Measurements from ENCODE around the gene LRRC10B.

DNA sequence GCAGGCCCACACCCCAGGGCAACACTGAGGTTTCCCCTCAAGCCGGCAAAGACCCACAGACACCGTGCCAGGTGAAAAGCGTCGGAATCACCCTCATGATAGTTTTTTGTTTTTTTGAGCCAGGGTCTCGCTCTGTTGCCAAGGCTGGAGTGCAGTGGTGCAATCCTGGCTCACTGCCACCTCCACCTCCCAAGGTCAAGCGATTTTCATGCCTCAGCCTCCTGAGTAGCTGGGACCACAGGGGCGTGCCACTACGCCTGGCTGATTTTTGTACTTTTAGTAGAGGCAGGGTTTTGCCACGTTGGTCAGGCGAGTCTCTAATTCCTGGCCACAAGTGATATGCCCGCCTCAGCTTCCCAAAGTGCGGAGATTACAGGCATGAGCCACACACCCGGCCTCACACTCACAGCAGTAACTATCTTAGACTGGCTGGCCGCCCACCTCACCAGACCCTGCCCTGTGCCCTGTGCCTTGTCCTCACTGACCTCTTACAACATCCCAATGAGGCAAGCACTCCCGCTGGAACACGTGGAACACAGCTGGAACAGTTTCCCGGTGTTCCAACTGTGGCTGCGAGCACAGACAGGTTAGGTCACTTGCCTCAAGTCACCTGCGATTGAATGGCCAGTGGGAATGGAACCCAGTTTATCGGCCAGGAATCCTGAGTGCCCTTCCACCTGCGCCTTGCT, 21.1 kb downstream of the LRRC10B start:
- TF ChIP-seq, protein P1, sequence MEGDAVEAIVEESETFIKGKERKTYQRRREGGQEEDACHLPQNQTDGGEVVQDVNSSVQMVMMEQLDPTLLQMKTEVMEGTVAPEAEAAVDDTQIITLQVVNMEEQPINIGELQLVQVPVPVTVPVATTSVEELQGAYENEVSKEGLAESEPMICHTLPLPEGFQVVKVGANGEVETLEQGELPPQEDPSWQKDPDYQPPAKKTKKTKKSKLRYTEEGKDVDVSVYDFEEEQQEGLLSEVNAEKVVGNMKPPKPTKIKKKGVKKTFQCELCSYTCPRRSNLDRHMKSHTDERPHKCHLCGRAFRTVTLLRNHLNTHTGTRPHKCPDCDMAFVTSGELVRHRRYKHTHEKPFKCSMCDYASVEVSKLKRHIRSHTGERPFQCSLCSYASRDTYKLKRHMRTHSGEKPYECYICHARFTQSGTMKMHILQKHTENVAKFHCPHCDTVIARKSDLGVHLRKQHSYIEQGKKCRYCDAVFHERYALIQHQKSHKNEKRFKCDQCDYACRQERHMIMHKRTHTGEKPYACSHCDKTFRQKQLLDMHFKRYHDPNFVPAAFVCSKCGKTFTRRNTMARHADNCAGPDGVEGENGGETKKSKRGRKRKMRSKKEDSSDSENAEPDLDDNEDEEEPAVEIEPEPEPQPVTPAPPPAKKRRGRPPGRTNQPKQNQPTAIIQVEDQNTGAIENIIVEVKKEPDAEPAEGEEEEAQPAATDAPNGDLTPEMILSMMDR (IDR thresholded peaks at IDR 0.05) = no peak
- no peak for TF ChIP-seq EZH2phosphoT487 (IDR thresholded peaks at IDR 0.05)
- no peak for TF ChIP-seq EZH2 (IDR thresholded peaks at IDR 0.05)
